K562 (cell line): ENCODE data around the gene PRF1. TPM values are rescaled to one million over a fixed set of nuclear protein-coding genes. Genes with fewer than 3 reads are reported as not detected.

Experiments
- ATF6 ChIP-seq: sonication (generic); formaldehyde crosslinking; IDR thresholded peaks from 2 replicates; pipeline ENCODE4 v1.4.0; 2020; ENCODE audit warnings: mild to moderate bottlenecking, missing genetic modification reagents
- CXXC5 ChIP-seq: fragments of 250-450 bp; sonication (Bioruptor Pico); IDR thresholded peaks from 2 replicates; pipeline ENCODE4 v1.8.0; 2022; ENCODE audit warnings: inconsistent platforms, mild to moderate bottlenecking, moderate library complexity
- E2F4 ChIP-seq: sonication (generic); formaldehyde crosslinking; IDR thresholded peaks from 2 replicates; pipeline ENCODE4 v1.8.0; 2022; ENCODE audit warnings: mild to moderate bottlenecking, low read depth, missing genetic modification reagents
- FOSL1 ChIP-seq: fragments of 200-800 bp; sonication (Bioruptor generic); conservative IDR thresholded peaks from 2 replicates; pipeline ENCODE4 v1.6.1; 2016; ENCODE audit warnings: missing genetic modification characterization, missing compliant biosample characterization
- FOXK2 ChIP-seq, 2 experiments: fragments of 450-650 bp; IDR thresholded peaks in 1 of 2; conservative IDR thresholded peaks in 1 of 2; 2 replicates each; pipeline ENCODE4 v1.6.1; 2016; ENCODE audit warnings: low read depth in 2 of 2, mild to moderate bottlenecking in 1 of 2
- HDAC2 ChIP-seq: fragments of 450-650 bp; IDR thresholded peaks from 2 replicates; pipeline ENCODE4 v1.6.1; 2016; ENCODE audit warnings: mild to moderate bottlenecking
- KDM5B ChIP-seq: fragments of 200-600 bp; sonication (generic); IDR thresholded peaks from 2 replicates; pipeline ENCODE4 v1.6.1; 2012; ENCODE audit warnings: low read depth, mild to moderate bottlenecking, moderate library complexity, low read length, control low read depth, inconsistent platforms; ENCODE audit not compliant: insufficient replicate concordance
- LCOR ChIP-seq: sonication (generic); formaldehyde crosslinking; IDR thresholded peaks from 2 replicates; pipeline ENCODE4 v1.8.0; 2022; ENCODE audit warnings: mild to moderate bottlenecking, missing genetic modification reagents
- MED1 ChIP-seq: sonication (generic); formaldehyde crosslinking; IDR thresholded peaks from 2 replicates; pipeline ENCODE4 v1.8.1; 2023; ENCODE audit warnings: missing genetic modification reagents, borderline replicate concordance
- NKRF ChIP-seq: fragments of 450-650 bp; IDR thresholded peaks from 2 replicates; pipeline ENCODE4 v1.6.1; 2016; ENCODE audit warnings: borderline replicate concordance
- NR2C1 ChIP-seq, 2 experiments: fragments of 450-650 bp; IDR thresholded peaks; 2 replicates each; pipeline ENCODE4 v1.6.1; 2017; ENCODE audit warnings: mild to moderate bottlenecking in 2 of 2, antibody characterized with exemption in 1 of 2, inconsistent platforms in 1 of 2, missing compliant biosample characterization in 1 of 2, missing genetic modification characterization in 1 of 2
- NR2F6 ChIP-seq: fragments of 450-650 bp; formaldehyde crosslinking; IDR thresholded peaks from 2 replicates; pipeline ENCODE4 v1.4.0; 2020; ENCODE audit warnings: mild to moderate bottlenecking
- POLR3A ChIP-seq: IDR thresholded peaks from 2 replicates; pipeline ENCODE4 v1.6.1; 2011; ENCODE audit warnings: borderline replicate concordance, mild to moderate bottlenecking, moderate library complexity; ENCODE audit not compliant: insufficient read length, insufficient read depth; ENCODE audit errors: extremely low read depth
- RBM17 ChIP-seq: fragments of 200-400 bp; formaldehyde crosslinking; IDR thresholded peaks from 2 replicates; pipeline ENCODE4 v1.6.1; 2017; ENCODE audit warnings: low read depth, mild to moderate bottlenecking, low read length, borderline replicate concordance
- SRSF1 ChIP-seq: fragments of 200-400 bp; formaldehyde crosslinking; IDR thresholded peaks from 2 replicates; pipeline ENCODE4 v1.6.1; 2017; ENCODE audit warnings: mild to moderate bottlenecking, low read depth, low read length, moderate library complexity
- TBP ChIP-seq: optimal IDR thresholded peaks from 2 replicates; pipeline ENCODE3; 2011; ENCODE audit warnings: low read depth, low read length, improper control_type of control experiment
- TCF15 ChIP-seq: fragments of 250-450 bp; sonication (Bioruptor Pico); IDR thresholded peaks from 2 replicates; pipeline ENCODE4 v1.8.0; 2022; ENCODE audit warnings: moderate library complexity, mild to moderate bottlenecking, inconsistent platforms
- TRIM24 ChIP-seq, 2 experiments: fragments of 450-650 bp; IDR thresholded peaks; 2 replicates each; pipeline ENCODE4 v1.6.1; 2016
- polyA plus RNA-seq, 8 experiments: library from polyadenylated mRNA; depleted of rRNA in 4 of 8; stranded (reverse) in 5 of 8; unstranded in 3 of 8; fragments of >200 nt; fragmentation: Nextera tagmentation in 2 of 8; fragmentation: Illumina TruSeq in 1 of 8; extraction: Ambion mirVana in 2 of 8; extraction: Trizol in 1 of 8; gene quantifications; 2 replicates each; pipeline versions ENCODE4 v1.2.1 to v1.2.3, GENCODE V29; 2011 to 2014; ENCODE audit warnings: inconsistent platforms in 1 of 8, missing spikeins in 1 of 8
- total RNA-seq, 7 experiments: library from RNA; depleted of rRNA in 6 of 7; stranded (reverse); fragments of >200 nt in 6 of 7; fragmentation: Illumina TruSeq in 2 of 7; extraction: Trizol in 2 of 7; gene quantifications; 2 replicates each; pipeline versions ENCODE4 v1.2.1 to v1.2.3, GENCODE V29; 2011 to 2021; ENCODE audit warnings: low replicate concordance in 1 of 7
- TF ChIP-seq, protein P1 (sequence below): fragments of 250-450 bp; sonication (Bioruptor Pico); IDR thresholded peaks from 2 replicates; pipeline ENCODE4 v1.5.0; 2021
- TF ChIP-seq, protein P2 (sequence below): sonication (generic); formaldehyde crosslinking; IDR thresholded peaks from 2 replicates; pipeline ENCODE4 v1.8.1; 2022; ENCODE audit warnings: missing genetic modification reagents

The PRF1 gene
- total and polyA plus RNA-seq, 9 of the 15 experiments (the other 6 are each of a cell fraction or from before 2014, with no cell fraction given), result 3.8 to 8.6 (median 6.3) TPM

GRCh38 chr10:70619271-70620019 is 16.9 kb upstream of the PRF1 start (continued):
- no peak for TF ChIP-seq NKRF
- no peak for TF ChIP-seq MED1 (CRISPR knock-in tag)
- no peak for TF ChIP-seq TBP
- no peak for TF ChIP-seq RBM17
- peak in 1 of 2 experiments; percentile 4; a peak in 1 of 4 replicates for TF ChIP-seq TRIM24 (IDR thresholded peaks at IDR 0.05)
- TF ChIP-seq E2F4 (CRISPR knock-in tag), result no peak
- no peak for TF ChIP-seq POLR3A
- TF ChIP-seq TCF15, result no peak
- peak; percentile 76 for TF ChIP-seq FOSL1 (tag)
- no peak for TF ChIP-seq SRSF1
- TF ChIP-seq, protein P1, sequence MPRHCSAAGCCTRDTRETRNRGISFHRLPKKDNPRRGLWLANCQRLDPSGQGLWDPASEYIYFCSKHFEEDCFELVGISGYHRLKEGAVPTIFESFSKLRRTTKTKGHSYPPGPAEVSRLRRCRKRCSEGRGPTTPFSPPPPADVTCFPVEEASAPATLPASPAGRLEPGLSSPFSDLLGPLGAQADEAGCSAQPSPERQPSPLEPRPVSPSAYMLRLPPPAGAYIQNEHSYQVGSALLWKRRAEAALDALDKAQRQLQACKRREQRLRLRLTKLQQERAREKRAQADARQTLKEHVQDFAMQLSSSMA (CRISPR knock-in tag), result no peak
- TF ChIP-seq KDM5B, result no peak
- no peak for TF ChIP-seq FOXK2 (conservative IDR thresholded peaks at IDR 0.05 in 1 of 2, IDR thresholded peaks at IDR 0.05 in 1 of 2; ENCODE audit: low read depth in 2 of 2)
- peak; percentile 54 for TF ChIP-seq CXXC5
- TF ChIP-seq, protein P2, sequence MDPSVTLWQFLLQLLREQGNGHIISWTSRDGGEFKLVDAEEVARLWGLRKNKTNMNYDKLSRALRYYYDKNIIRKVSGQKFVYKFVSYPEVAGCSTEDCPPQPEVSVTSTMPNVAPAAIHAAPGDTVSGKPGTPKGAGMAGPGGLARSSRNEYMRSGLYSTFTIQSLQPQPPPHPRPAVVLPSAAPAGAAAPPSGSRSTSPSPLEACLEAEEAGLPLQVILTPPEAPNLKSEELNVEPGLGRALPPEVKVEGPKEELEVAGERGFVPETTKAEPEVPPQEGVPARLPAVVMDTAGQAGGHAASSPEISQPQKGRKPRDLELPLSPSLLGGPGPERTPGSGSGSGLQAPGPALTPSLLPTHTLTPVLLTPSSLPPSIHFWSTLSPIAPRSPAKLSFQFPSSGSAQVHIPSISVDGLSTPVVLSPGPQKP (CRISPR knock-in tag), result no peak
- no peak for TF ChIP-seq ATF6
- TF ChIP-seq NR2C1 (IDR thresholded peaks at IDR 0.05), result 0 out of 2 replicates have a peak, but pooled peaks have one; percentile 26
- TF ChIP-seq NR2C1 (tag; IDR thresholded peaks at IDR 0.05), result peak; percentile 69
- TF ChIP-seq NR2F6, result no peak
- peak; percentile 47; the same call in 1 of the 2 replicates for TF ChIP-seq HDAC2
- peak; percentile 66; the same call in 1 of the 2 replicates for TF ChIP-seq LCOR (CRISPR knock-in tag)
